SK-N-SH (cell line): ENCODE results near the gene C12orf56.

Experiments used
- CTCF ChIP-seq: fragments of 200-600 bp; sonication (generic); IDR thresholded peaks from 2 replicates; pipeline ENCODE4 v1.6.1; 2017; ENCODE audit warnings: antibody characterized with exemption, mild to moderate bottlenecking, moderate library complexity
- EP300 ChIP-seq, 2 experiments: IDR thresholded peaks; 2 replicates each; pipeline versions ENCODE4 v1.4.0 to v1.6.1; 2012; ENCODE audit warnings: borderline replicate concordance in 1 of 2, low read depth in 1 of 2, low read length in 1 of 2
- IRF3 ChIP-seq: fragments of 150-350 bp; IDR thresholded peaks from 2 replicates; pipeline ENCODE4 v1.6.1; 2016; ENCODE audit warnings: mild to moderate bottlenecking, low read depth, low read length
- NRF1 ChIP-seq: IDR thresholded peaks from 2 replicates; pipeline ENCODE4 v1.6.1; 2012; ENCODE audit warnings: low read depth, mild to moderate bottlenecking, low read length
- RFX5 ChIP-seq: IDR thresholded peaks from 2 replicates; pipeline ENCODE4 v1.6.1; 2012; ENCODE audit warnings: mild to moderate bottlenecking, improper control_type of control experiment, low read length
- TAF1 ChIP-seq: IDR thresholded peaks from 2 replicates; pipeline ENCODE4 v1.6.1; 2012; ENCODE audit warnings: low read depth, mild to moderate bottlenecking, low read length, moderate library complexity, borderline replicate concordance
- TCF12 ChIP-seq: IDR thresholded peaks from 2 replicates; pipeline ENCODE4 v1.4.0; 2012
- YY1 ChIP-seq: IDR thresholded peaks from 2 replicates; pipeline ENCODE4 v1.4.0; 2012; ENCODE audit warnings: low read depth, mild to moderate bottlenecking

- TF ChIP-seq EP300 (IDR thresholded peaks at IDR 0.05; ENCODE audit: borderline replicate concordance in 1 of 2, low read depth in 1 of 2, low read length in 1 of 2) (no peak), TCF12 (no peak), RFX5 (no peak), YY1 (no peak), IRF3 (no peak), NRF1 (no peak), TAF1 (no peak), CTCF (no peak)
Measured at GRCh38 chr12:64387197-64387816, 3.3 kb downstream of the C12orf56 start.
